GM23248 (cell line): Measurements from ENCODE around the gene HBB.
"Not testable (repeated sequence)": the region's sequence is repeated elsewhere in the genome, so short reads cannot be mapped to it uniquely, and the experiment has no call there.

Experiments
- EZH2 ChIP-seq: fragments of 200-600 bp; sonication (generic); IDR thresholded peaks from 2 replicates; pipeline ENCODE4 v1.6.1; 2018; ENCODE audit warnings: antibody characterized with exemption, mild to moderate bottlenecking; ENCODE audit not compliant: insufficient read depth, poor library complexity, severe bottlenecking
- EZH2phosphoT487 ChIP-seq: fragments of 200-600 bp; sonication (generic); IDR thresholded peaks from 2 replicates; pipeline ENCODE4 v1.6.1; 2018; ENCODE audit warnings: antibody characterized with exemption, moderate library complexity, mild to moderate bottlenecking, low read depth; ENCODE audit not compliant: insufficient read depth

- TF ChIP-seq EZH2phosphoT487, EZH2: not testable (repeated sequence)
Measured at GRCh38 chr11:5254023-5254422, 27.2 kb upstream of the HBB start.
